H7 (cell line): ENCODE measurements around the gene BHLHE23. TPM values are rescaled to one million over a fixed set of nuclear protein-coding genes. Genes with fewer than 3 reads are reported as not detected.
A peak's percentile ranks its signal among the peaks of the same experiment; 100 is the strongest.

Source experiments
- DNase-seq: peaks from one replicate; pipeline ENCODE4 v3.0.0; 2012
- H3K27me3 ChIP-seq: 2 replicates; pipeline ENCODE4 v1.6.0; 2011; ENCODE audit warnings: mild to moderate bottlenecking, low read length; ENCODE audit not compliant: control insufficient read depth, insufficient read depth
- H3K36me3 ChIP-seq: replicated peaks from 2 replicates; pipeline ENCODE4 v1.5.1; 2011; ENCODE audit warnings: low read length; ENCODE audit not compliant: control insufficient read depth, insufficient read depth
- H3K4me3 ChIP-seq: 2 replicates; pipeline ENCODE4 v1.5.1; 2011; ENCODE audit warnings: low read depth, mild to moderate bottlenecking, control low read depth, low read length, moderate library complexity; ENCODE audit not compliant: insufficient read depth
- total RNA-seq: library from RNA; depleted of rRNA; stranded (reverse); fragments of >200 nt; shearing (Covaris generic); gene quantifications from 2 replicates; pipeline ENCODE4 v1.2.3, GENCODE V29; 2014

The BHLHE23 gene
- total RNA-seq, 1 experiment from 2014 or later = 2.1 TPM

DNA sequence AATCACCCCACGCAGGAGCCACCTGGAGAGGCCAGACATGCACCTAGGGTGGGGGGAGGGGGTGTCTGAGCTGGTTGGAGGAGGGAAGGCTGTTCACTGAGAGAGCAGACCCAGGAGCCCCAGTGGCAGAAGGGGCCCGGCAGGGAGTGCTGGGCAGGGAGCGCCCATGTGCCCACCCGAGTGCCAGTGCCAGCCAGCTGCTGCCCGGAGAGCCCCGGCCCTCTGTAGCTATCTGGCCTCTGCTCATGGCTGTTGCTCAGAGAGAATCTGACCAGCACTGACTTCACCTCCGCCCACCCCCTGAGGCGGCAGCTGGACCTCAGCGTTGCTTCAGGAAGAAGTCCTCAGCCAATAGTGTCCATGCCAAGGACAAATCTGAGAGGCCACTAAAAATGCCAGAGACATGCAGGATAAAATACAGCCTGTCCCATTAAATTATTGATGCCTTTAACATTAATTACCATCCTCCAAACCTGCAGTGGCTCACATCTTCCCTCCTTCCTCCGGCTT, 31.5 kb downstream of the BHLHE23 start:
- Histone ChIP-seq H3K4me3 (no peak overlapping the region), H3K27me3 (peaks cover 24% of the 10 kb centered on the region), H3K36me3 (no peaks in the 10 kb centered on the region)
- DNase-seq = no peak

GRCh38 chr20:62972845-62973745, 33.7 kb downstream of the BHLHE23 start:
- Histone ChIP-seq H3K4me3 (peak overlapping the region; percentile 26; the same call in 1 of the 2 replicates), H3K36me3 (no peaks in the 10 kb centered on the region), H3K27me3 (peaks cover 24% of the 10 kb centered on the region)
- peak; percentile 84 for DNase-seq

GRCh38 chr20:62971950-62972844, 34.6 kb downstream of the BHLHE23 start:
- Histone ChIP-seq H3K36me3 (no peaks in the 10 kb centered on the region), H3K27me3 (peaks cover 24% of the 10 kb centered on the region), H3K4me3 (peak overlapping the region; percentile 26; the same call in 1 of the 2 replicates)
- DNase-seq = peak; percentile 98

GRCh38 chr20:62971211-62971949, 35.4 kb downstream of the BHLHE23 start:
- Histone ChIP-seq H3K36me3 (no peaks in the 10 kb centered on the region), H3K27me3 (peaks cover 21% of the 10 kb centered on the region), H3K4me3 (no peak overlapping the region)
- DNase-seq = no peak

DNA sequence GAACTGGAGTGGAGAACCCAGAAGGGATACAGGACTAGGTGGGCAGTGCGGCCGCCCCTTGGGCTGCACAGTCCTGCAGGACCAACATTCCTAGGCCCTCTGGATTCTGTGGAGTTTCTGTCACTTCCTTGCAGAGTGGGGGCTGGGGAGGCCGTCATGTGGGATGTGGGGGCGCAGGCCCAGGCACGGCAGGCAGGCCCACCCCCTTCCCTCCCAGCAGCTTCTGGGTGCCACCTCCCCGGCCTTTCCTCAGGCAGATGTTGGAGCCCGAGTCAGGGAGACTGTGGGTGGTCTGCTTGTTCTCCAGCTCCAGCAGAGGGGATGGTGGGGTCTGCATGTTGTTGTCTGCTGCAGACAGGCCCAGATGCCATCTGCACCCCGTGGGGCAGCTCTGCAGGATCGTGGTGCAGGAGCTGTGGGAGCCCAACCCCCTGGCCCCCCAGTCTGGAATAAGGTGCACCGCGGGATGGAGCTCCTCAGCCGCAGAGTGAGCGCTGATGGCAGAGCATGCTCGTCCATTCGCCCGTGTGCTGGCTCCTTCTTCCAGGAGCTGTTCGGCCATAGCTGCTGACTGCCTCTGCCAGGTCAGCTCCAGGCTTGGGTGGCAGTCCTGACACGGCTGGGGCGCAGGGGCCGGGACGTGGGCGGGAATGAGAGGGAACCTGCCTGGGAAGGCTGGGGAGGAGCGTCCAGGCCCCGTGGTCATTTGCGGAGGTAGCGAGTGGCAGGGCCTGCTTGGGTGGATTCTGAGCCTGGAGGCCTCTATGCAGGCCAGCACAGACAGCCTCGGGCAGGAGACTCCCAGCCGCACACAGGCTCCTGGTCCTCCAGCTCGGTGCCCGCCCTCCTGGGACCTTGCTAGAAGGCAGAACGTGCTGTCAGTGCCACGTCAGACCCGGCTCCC, 36.2 kb downstream of the BHLHE23 start:
- H3K27me3 ChIP-seq = peaks cover 19% of the 10 kb centered on the region
- H3K4me3 ChIP-seq = no peak overlapping the region
- peak; percentile 77 for DNase-seq
- H3K36me3 ChIP-seq = no peaks in the 10 kb centered on the region

DNA sequence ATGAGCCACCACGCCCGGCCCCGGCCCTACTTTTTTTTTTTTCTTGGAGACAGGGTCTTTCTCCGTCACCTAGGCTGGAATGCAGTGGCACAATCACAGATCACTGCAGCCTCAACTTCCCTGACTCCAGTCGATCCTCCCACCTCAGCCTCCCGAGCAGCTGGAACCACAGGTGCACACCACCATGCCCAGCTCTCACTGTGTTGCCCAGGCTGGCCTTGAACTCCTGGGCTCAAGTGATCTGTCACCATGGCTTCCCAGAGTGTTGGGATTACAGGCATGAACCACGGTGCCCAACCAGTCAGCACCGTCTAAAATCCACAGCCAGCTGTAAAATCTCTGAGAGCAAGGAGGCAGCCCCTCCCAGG, 36.8 kb downstream of the BHLHE23 start:
- DNase-seq = no peak
- H3K27me3 ChIP-seq = peaks cover 15% of the 10 kb centered on the region
- H3K36me3 ChIP-seq = no peaks in the 10 kb centered on the region; the same call in 1 of the 2 replicates
- no peak overlapping the region for H3K4me3 ChIP-seq

- Histone ChIP-seq H3K36me3 (no peaks in the 10 kb centered on the region; the same call in none of the 2 replicates), H3K4me3 (no peak overlapping the region), H3K27me3 (peaks cover 13% of the 10 kb centered on the region)
- DNase-seq = no peak
Measured at GRCh38 chr20:62969179-62969760, 37.5 kb downstream of the BHLHE23 start.

DNA sequence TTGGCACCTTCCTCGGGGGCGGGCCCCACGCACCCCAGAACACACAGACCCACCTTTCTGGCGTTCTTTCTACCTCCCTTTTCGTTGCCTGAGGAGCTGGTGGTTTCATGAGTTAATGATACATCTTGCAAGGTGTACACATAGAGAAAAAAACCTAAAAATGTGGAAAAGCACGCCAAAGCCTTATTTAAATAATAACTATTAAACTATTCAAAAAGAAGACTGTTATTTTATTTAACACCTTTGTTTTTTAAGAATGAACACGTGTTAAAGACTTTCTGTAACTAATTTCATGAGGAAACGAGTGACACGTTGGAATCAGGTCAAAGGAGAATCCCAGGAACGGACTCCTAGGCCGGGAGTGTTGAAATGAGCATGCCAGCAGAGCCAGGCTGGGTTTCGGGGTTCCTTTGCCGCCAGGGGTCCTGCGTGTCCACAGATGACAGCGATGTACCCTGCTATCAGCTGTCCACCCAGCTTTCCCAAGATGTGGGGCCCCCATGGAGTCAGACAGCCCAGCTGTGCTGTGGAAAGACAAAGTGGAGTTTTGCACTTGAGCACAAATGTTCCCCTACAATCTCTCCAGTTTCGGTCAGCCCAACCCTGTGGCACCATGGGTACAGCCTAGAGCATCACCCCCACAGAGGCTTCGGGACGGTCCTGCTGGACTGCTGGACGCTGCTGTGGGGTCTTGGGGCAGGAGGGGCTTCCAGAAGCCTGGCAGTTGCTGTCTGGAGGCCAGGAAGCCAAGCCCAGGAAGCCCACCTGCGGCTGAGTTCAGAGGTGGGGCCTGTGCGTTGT, 38.2 kb downstream of the BHLHE23 start:
- no peak overlapping the region for H3K4me3 ChIP-seq

GRCh38 chr20:62967628-62968351, 39.0 kb downstream of the BHLHE23 start:
- peaks cover 3% of the 10 kb centered on the region for H3K36me3 ChIP-seq
- DNase-seq = no peak

More for the DNA sequence above, 38.2 kb downstream of the BHLHE23 start:
- DNase-seq = no peak
- H3K27me3 ChIP-seq = peaks cover 11% of the 10 kb centered on the region
- H3K36me3 ChIP-seq = peaks cover under 1% of the 10 kb centered on the region

GRCh38 chr20:62967149-62967501, 39.6 kb downstream of the BHLHE23 start:
- no peak for DNase-seq
- Histone ChIP-seq H3K4me3 (no peak overlapping the region), H3K27me3 (no peaks in the 10 kb centered on the region), H3K36me3 (peaks cover 3% of the 10 kb centered on the region)

More at GRCh38 chr20:62967628-62968351, 39.0 kb downstream of the BHLHE23 start:
- no peak overlapping the region for H3K4me3 ChIP-seq
- peaks cover 4% of the 10 kb centered on the region for H3K27me3 ChIP-seq

- H3K36me3 ChIP-seq = peaks cover 4% of the 10 kb centered on the region
Measured at GRCh38 chr20:62966212-62967148, 40.3 kb downstream of the BHLHE23 start.

More at GRCh38 chr20:62966212-62967148, 40.3 kb downstream of the BHLHE23 start:
- no peak for DNase-seq
- no peak overlapping the region for H3K4me3 ChIP-seq
- no peaks in the 10 kb centered on the region for H3K27me3 ChIP-seq
